Gastrocnemius medialis (tissue), 4 donors: ENCODE measurements around the gene DKKL1.

Experiments used
- POLR2A ChIP-seq, 2 donors: fragments of 450-650 bp; IDR thresholded peaks; one replicate each; pipeline ENCODE4 v1.6.1; 2017; ENCODE audit warnings: antibody characterized with exemption in 2 of 2, mild to moderate bottlenecking in 2 of 2, moderate library complexity in 2 of 2
- TF ChIP-seq, protein P1 (sequence below), 5 experiments: fragments of 450-650 bp in 3 of 5; fragments of 200-600 bp in 2 of 5; sonication (generic) in 2 of 5; IDR thresholded peaks in 4 of 5; conservative IDR thresholded peaks in 1 of 5; 1 replicate in 4 of 5; 2 replicates in 1 of 5; pipeline ENCODE4 v1.5.1; 2016 to 2019; ENCODE audit warnings: antibody characterized with exemption in 5 of 5, mild to moderate bottlenecking in 3 of 5, moderate library complexity in 3 of 5

DNA sequence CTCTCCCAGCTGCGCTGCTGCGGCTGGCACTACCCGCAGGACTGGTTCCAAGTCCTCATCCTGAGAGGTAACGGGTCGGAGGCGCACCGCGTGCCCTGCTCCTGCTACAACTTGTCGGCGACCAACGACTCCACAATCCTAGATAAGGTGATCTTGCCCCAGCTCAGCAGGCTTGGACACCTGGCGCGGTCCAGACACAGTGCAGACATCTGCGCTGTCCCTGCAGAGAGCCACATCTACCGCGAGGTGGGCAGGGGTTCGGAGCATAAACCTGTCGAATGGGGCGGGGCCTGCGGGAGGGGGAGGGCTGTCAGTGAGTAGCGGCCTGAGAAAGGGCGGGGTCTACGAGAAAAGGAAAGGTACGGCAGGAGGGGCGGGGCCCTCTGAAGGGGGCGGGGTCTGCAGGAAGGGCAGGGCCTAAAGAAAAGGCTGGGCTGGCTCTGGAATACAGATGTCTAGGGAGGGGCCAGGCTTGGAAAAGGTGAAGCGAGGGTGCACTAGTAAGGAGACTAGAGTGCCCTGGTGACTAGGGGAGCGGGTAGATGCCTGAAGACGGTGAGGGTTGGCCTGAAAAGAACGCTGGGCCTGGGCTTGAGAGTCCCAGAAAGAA is 24.9 kb upstream of the DKKL1 start:
- TF ChIP-seq, protein P1, sequence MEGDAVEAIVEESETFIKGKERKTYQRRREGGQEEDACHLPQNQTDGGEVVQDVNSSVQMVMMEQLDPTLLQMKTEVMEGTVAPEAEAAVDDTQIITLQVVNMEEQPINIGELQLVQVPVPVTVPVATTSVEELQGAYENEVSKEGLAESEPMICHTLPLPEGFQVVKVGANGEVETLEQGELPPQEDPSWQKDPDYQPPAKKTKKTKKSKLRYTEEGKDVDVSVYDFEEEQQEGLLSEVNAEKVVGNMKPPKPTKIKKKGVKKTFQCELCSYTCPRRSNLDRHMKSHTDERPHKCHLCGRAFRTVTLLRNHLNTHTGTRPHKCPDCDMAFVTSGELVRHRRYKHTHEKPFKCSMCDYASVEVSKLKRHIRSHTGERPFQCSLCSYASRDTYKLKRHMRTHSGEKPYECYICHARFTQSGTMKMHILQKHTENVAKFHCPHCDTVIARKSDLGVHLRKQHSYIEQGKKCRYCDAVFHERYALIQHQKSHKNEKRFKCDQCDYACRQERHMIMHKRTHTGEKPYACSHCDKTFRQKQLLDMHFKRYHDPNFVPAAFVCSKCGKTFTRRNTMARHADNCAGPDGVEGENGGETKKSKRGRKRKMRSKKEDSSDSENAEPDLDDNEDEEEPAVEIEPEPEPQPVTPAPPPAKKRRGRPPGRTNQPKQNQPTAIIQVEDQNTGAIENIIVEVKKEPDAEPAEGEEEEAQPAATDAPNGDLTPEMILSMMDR (IDR thresholded peaks at IDR 0.05 in 4 of 5, conservative IDR thresholded peaks at IDR 0.05 in 1 of 5) = no peak
- TF ChIP-seq POLR2A (IDR thresholded peaks at IDR 0.05) = no peak
